Heart left ventricle (tissue), 16 donors: ENCODE measurements around the gene DKK3. TPM values are rescaled to one million over a fixed set of nuclear protein-coding genes. Genes with fewer than 3 reads are reported as not detected.

ENCODE experiments used
- ATAC-seq, 4 donors: fragments of 200-7000 bp; cut with Tn5 transposase; one replicate each; pipeline ENCODE4 v1.9.1; 2020 to 2022; ENCODE audit warnings: moderate library complexity in 4 of 4, mild to moderate bottlenecking in 3 of 4, moderate number of reproducible peaks in 1 of 4
- DNase-seq, 5 donors: peaks; one replicate each; pipeline ENCODE4 v3.0.0-alpha.2; 2020
- H3K27ac ChIP-seq, 12 donors: fragments of 200-600 bp; sonication (generic) in 4 of 12; one replicate each; pipeline versions ENCODE4 v1.5.0 to v1.8.0; 2016 to 2022; ENCODE audit warnings: mild to moderate bottlenecking in 2 of 12
- H3K27me3 ChIP-seq, 9 donors: fragments of 200-600 bp; sonication (generic) in 2 of 9; one replicate each; pipeline versions ENCODE4 v1.5.1 to v1.8.0; 2016 to 2022; ENCODE audit warnings: mild to moderate bottlenecking in 3 of 9
- H3K36me3 ChIP-seq, 9 donors: fragments of 200-600 bp; sonication (generic) in 2 of 9; one replicate each; pipeline versions ENCODE4 v1.5.0 to v1.8.0; 2018 to 2022; ENCODE audit warnings: mild to moderate bottlenecking in 2 of 9
- H3K4me1 ChIP-seq, 12 donors: fragments of 200-600 bp; sonication (generic) in 4 of 12; one replicate each; pipeline versions ENCODE4 v1.5.0 to v1.8.0; 2016 to 2022; ENCODE audit warnings: mild to moderate bottlenecking in 3 of 12
- H3K4me3 ChIP-seq, 12 donors: fragments of 200-600 bp; sonication (generic) in 4 of 12; one replicate each; pipeline versions ENCODE4 v1.5.0 to v1.8.0; 2017 to 2022; ENCODE audit warnings: mild to moderate bottlenecking in 9 of 12, moderate library complexity in 4 of 12
- H3K9me3 ChIP-seq, 12 donors: fragments of 200-600 bp; sonication (generic) in 4 of 12; one replicate each; pipeline versions ENCODE4 v1.5.0 to v1.8.0; 2016 to 2022; ENCODE audit warnings: mild to moderate bottlenecking in 1 of 12
- POLR2A ChIP-seq, 2 donors: fragments of 450-650 bp; IDR thresholded peaks; one replicate each; pipeline ENCODE4 v1.6.1; 2017; ENCODE audit warnings: antibody characterized with exemption in 2 of 2, mild to moderate bottlenecking in 2 of 2, moderate library complexity in 2 of 2
- WGBS, 4 donors: extraction: QIAGEN DNeasy Blood & Tissue Kit in 2 of 4; methylation state at CpG; one replicate each; pipeline versions ENCODE4 v1.1.5 to v1.1.7; 2013 to 2018; 5-methylcytosine and 5-hydroxymethylcytosine counted together
- intact Hi-C, 10 donors: fragments of 100-400 bp; cut with DNase I; formaldehyde crosslinking; loops; one replicate each; pipeline versions ENCODE4 v1.11.1 to v1.14.2; 2022
- polyA plus RNA-seq, 2 donors: library from polyadenylated mRNA; stranded (reverse); fragments of 200-250 nt; gene quantifications; one replicate each; pipeline ENCODE4 v1.2.3, GENCODE V29; 2013
- total RNA-seq, 9 donors: library from RNA; depleted of rRNA in 2 of 9; stranded (reverse); fragments of >200 nt in 2 of 9; fragmentation: NEBNext Ultra II Directional in 3 of 9; extraction: Animal tissue kit (Norgen Biotek cat#: 25700) in 3 of 9; gene quantifications; one replicate each; pipeline versions ENCODE4 v1.1.0 to v1.2.4, GENCODE V29; 2016 to 2023
- TF ChIP-seq, protein P1 (sequence below), 12 donors: fragments of 200-600 bp; sonication (generic) in 4 of 12; IDR thresholded peaks; one replicate each; pipeline versions ENCODE4 v1.5.0 to v1.8.0; 2018 to 2022; ENCODE audit warnings: antibody characterized with exemption in 12 of 12, mild to moderate bottlenecking in 5 of 12
- donor health status: ischemic (EF 13 %, LVEDD 7.1; RV severe dilation, severe dysfunction).
- donor health status: healthy with polysubstance abuse.
- donor health status: DM: no; HTN: yes; CAD: no.
- donor health status: DM: no; HTN: no; CAD: no.
- donor health status: ischemic (EF 25% LVEDD 6.9; RV normal size, moderate dysfunction).
- donor health status: ischemic (EF 25% LVEDD 5.7; RV mildly dilated, moderate dysfunction).
- donor health status: healthy.
- donor health status: DM: yes; HTN: yes; CAD: no.
- donor health status: ischemic (EF 35%, LVEDD 5.7; RV mildly dilated, moderate dysfunction).
- donor health status: nonischemic (EF 11% LVEDD 7.7; RV severe dilation, severe dysfunction).
- donor health status: DM: yes; HTN: yes; CAD: no.
- donor health status: PGD.
- donor health status: ischemic (EF 29% LVEDD 5.4; RV normal size, mild dysfunction).
- donor health status: nonischemic (EF 23%, LVEDD 6.1; RV moderate dilation, normal function).

The DKK3 gene
- total and polyA plus RNA-seq, 11 donors, result 117 to 851 (median 707) TPM

- H3K27ac ChIP-seq, result peak overlapping the region; percentile 61 to 97 (median 88)
- intact Hi-C loops, result loop anchor here in 3 of 10 donors (5.0 to 10.0 kb wide), 3 partner anchors 36 to 68 kb away; no protein-coding TSS in a partner anchor
- H3K9me3 ChIP-seq, result peaks cover 0 to 5% (median 0%) of the 10 kb centered on the region in 12 donors
- DNase-seq (peak; percentile 49 to 76 (median 75)), ATAC-seq (peak in 3 of 4 donors; percentile 4 to 25 (median 16))
- no peaks in the 10 kb centered on the region for H3K27me3 ChIP-seq
- H3K4me1 ChIP-seq, result peaks cover 29 to 100% (median 96%) of the 10 kb centered on the region in 12 donors
- WGBS, 4 donors, result 37 to 51% (median 42%) methylated on average over 4 to 6 of the region's 6 CpGs
- H3K36me3 ChIP-seq, result no peaks in the 10 kb centered on the region
- TF ChIP-seq, protein P1, sequence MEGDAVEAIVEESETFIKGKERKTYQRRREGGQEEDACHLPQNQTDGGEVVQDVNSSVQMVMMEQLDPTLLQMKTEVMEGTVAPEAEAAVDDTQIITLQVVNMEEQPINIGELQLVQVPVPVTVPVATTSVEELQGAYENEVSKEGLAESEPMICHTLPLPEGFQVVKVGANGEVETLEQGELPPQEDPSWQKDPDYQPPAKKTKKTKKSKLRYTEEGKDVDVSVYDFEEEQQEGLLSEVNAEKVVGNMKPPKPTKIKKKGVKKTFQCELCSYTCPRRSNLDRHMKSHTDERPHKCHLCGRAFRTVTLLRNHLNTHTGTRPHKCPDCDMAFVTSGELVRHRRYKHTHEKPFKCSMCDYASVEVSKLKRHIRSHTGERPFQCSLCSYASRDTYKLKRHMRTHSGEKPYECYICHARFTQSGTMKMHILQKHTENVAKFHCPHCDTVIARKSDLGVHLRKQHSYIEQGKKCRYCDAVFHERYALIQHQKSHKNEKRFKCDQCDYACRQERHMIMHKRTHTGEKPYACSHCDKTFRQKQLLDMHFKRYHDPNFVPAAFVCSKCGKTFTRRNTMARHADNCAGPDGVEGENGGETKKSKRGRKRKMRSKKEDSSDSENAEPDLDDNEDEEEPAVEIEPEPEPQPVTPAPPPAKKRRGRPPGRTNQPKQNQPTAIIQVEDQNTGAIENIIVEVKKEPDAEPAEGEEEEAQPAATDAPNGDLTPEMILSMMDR (IDR thresholded peaks at IDR 0.05), result peak in 3 of 12 donors; percentile 19 to 34 (median 20)
- TF ChIP-seq POLR2A (IDR thresholded peaks at IDR 0.05), result no peak
- no peak overlapping the region for H3K4me3 ChIP-seq
Measured at GRCh38 chr11:11976481-11977127, 31.8 kb downstream of the DKK3 start.

DNA sequence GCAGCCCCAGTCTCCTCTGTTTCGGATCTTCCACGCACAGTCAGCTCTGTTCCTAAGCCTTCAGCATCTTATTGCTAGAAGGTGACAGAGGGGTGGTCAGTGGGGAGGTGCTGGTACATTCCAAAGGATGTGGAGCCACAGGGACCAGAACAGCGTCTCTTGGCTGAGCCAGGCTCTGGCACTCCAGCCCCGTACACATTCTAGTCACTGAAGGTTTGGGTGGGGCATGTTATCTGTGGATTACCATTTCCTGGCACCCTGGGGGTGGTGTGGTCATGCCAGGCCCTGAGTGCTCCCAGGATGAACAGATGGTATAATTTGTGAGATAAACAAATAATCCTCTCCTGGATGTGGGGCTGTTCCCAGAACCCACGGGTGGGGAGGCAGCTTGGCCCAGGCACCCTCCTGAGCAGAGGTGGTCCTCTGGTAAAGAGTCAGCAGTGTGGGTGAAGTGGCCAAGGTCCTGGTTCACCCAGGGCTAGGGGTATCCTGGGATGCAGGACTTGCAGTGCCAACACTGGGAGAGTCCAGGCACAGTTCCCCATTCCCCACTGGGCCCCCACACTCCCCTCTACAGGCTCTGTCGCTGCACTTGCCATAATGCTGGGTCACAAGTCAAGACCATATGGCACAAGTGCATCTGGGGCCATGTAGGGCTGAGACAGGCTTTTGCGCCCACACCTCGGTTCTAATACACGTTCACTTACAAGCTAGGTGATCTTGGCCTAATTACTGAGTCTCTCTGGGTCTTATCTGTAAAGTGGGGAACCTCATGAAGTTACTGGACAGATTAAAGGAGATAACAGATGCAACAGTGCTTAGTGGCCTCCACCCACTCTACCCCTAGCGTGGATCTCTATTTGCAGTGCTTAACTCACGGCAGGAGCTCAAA is 33.0 kb downstream of the DKK3 start:
- H3K27ac ChIP-seq, result peak overlapping the region in 11 of 12 donors; percentile 78 to 97 (median 89)
- H3K9me3 ChIP-seq, result no peaks in the 10 kb centered on the region
- ATAC-seq, result no peak
- DNase-seq, result no peak
- intact Hi-C loops, result loop anchor here in 3 of 10 donors (5.0 to 10.0 kb wide), 3 partner anchors 37 to 69 kb away; no protein-coding TSS in a partner anchor
- no peaks in the 10 kb centered on the region for H3K36me3 ChIP-seq
- H3K27me3 ChIP-seq, result no peaks in the 10 kb centered on the region
- peaks cover 28 to 100% (median 92%) of the 10 kb centered on the region in 12 donors for H3K4me1 ChIP-seq
- TF ChIP-seq, protein P1 (IDR thresholded peaks at IDR 0.05), result no peak
- no peak for TF ChIP-seq POLR2A (IDR thresholded peaks at IDR 0.05)
- WGBS, 4 donors, result 69 to 86% (median 74%) methylated on average over 9 to 11 of the region's 11 CpGs
- H3K4me3 ChIP-seq, result no peak overlapping the region

DNA sequence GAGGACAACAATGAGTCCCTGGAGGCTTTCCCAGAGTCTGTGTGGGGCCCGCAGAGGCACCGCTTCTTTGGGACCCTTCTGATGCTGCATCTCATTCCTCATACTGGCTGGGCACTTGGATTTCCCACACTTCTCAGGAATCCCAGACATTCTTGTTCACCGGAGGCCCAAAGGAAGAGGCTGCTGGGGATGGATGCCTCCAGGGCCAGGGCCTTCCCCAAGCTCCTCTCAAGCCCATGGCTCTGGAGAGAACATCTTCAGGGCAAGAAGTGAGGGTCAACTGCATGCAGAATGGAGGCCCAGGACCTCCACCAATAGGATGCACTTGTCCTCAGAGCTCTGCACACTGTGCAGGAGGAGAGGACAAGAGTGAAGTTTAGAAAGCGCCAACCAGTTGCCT is 34.6 kb downstream of the DKK3 start:
- intact Hi-C loops, result loop anchor here in 4 of 10 donors (2.0 to 10.0 kb wide), 4 partner anchors 19 to 71 kb away; partner anchors contain the start of gene DKK3 (in 2 of the 4)
- H3K27ac ChIP-seq, result peak overlapping the region; percentile 78 to 97 (median 86)
- DNase-seq, result peak in 1 of 5 donors; percentile 16
- 40 to 48% (median 42%) methylated on average over 4 of the region's 4 CpGs for whole genome bisulfite sequencing, 4 donors
- no peaks in the 10 kb centered on the region for H3K9me3 ChIP-seq
- no peaks in the 10 kb centered on the region for H3K36me3 ChIP-seq
- ATAC-seq, result no peak
- H3K27me3 ChIP-seq, result no peaks in the 10 kb centered on the region
- H3K4me3 ChIP-seq, result no peak overlapping the region
- TF ChIP-seq POLR2A (IDR thresholded peaks at IDR 0.05), result no peak
- TF ChIP-seq, protein P1 (IDR thresholded peaks at IDR 0.05), result no peak
- peaks cover 21 to 100% (median 89%) of the 10 kb centered on the region in 12 donors for H3K4me1 ChIP-seq
